ENCODE data around the gene PAOX. TPM values are rescaled to one million over a fixed set of nuclear protein-coding genes. Genes with fewer than 3 reads are reported as not detected.
A peak's percentile ranks its signal among the peaks of the same experiment; 100 is the strongest.
"Not testable (repeated sequence)": the region's sequence is repeated elsewhere in the genome, so short reads cannot be mapped to it uniquely, and the experiment has no call there.

PAOX gene
- total RNA-seq, 1 experiment from 2014 or later, result 6.7 TPM

DNA sequence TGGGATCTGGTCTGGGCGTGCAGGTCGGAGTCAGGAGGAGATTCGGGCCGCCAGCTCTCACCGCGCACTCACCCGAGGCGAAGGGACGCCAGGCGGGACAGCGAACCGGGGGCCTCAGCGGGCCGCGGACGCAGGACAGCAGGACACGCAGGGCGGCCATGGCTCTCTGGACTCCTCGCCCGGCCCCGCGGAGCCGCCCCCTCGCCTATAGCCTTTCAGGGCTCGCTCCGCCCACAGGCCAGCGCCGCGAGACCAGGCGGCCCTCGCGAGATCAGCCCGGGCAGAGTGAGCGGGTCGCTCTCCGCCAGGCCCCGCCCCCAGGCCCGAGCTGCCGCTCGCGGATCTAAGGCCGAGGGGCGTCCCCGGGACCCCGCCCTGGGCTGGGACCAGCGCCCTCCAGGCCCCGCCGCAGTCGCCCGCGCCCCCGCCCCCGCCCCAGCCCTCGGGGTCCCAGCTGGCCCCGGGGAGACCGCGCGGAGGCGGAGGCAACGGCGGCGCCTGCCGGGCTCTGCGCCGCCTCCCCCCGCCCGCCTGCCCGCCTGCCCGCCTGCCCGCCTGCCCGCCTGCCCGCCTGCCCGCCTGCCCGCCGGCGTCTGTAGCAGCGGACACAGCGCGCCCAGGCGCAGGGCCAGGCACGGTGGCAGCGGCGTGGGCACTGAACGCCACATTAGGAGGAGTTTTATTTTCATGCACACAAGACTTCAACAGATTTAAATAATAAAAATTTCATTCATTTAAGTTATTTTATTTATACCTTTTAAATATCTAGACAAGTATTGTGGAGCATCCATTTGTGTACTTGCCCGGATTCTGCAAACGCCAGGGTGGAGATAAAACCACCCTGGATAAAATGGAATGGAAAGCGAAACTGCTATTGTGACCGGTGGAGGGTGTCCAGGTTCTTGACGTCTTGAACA is 5.6 kb upstream of the PAOX start, which contains the start of gene ECHS1:
Gene ECHS1 (minus strand): TSS at position 181 of the 917 bp plus-strand sequence. CDS start 21 bp downstream, at position 160.
- TF ChIP-seq, protein P1, sequence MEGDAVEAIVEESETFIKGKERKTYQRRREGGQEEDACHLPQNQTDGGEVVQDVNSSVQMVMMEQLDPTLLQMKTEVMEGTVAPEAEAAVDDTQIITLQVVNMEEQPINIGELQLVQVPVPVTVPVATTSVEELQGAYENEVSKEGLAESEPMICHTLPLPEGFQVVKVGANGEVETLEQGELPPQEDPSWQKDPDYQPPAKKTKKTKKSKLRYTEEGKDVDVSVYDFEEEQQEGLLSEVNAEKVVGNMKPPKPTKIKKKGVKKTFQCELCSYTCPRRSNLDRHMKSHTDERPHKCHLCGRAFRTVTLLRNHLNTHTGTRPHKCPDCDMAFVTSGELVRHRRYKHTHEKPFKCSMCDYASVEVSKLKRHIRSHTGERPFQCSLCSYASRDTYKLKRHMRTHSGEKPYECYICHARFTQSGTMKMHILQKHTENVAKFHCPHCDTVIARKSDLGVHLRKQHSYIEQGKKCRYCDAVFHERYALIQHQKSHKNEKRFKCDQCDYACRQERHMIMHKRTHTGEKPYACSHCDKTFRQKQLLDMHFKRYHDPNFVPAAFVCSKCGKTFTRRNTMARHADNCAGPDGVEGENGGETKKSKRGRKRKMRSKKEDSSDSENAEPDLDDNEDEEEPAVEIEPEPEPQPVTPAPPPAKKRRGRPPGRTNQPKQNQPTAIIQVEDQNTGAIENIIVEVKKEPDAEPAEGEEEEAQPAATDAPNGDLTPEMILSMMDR (IDR thresholded peaks at IDR 0.05; ENCODE audit: insufficient read depth in 1 of 2, low read depth in 1 of 2, low read length in 1 of 2, severe bottlenecking in 1 of 2, unreplicated experiment in 1 of 2), result no peak
- peaks cover 34% of the 10 kb centered on the region for H3K36me3 Mint-ChIP-seq (ENCODE audit: insufficient read depth, unreplicated experiment)
- H3K4me3 ChIP-seq (ENCODE audit: low read depth, low read length), result peak within 1 kb of the TSS; percentile 100
- peaks cover 7% of the 10 kb centered on the region for H3K36me3 ChIP-seq (ENCODE audit: control insufficient read depth, insufficient read depth, low read length)
- ChIA-PET POLR2A (interaction anchor here (0.5 to 1.1 kb wide), 4 partner anchors 10 to 21 kb away, joined by 3 to 5 read pairs (median 5); partner anchors contain the start of gene FUOM), CTCF (interaction anchor here (0.6 kb wide), 1 partner anchor 33 kb away, joined by 3 read pairs; no protein-coding TSS in a partner anchor)
- intact Hi-C loops (cut with micrococcal nuclease; ENCODE audit: unreplicated experiment), result loop anchor here (1.0 to 2.0 kb wide), 3 partner anchors 13 to 44 kb away; no protein-coding TSS in a partner anchor
- no peaks in the 10 kb centered on the region for H3K4me1 Mint-ChIP-seq (ENCODE audit: low read depth, unreplicated experiment)
- H3K9me3 ChIP-seq, result no peaks in the 10 kb centered on the region
- H3K4me1 ChIP-seq, result peaks cover 22% of the 10 kb centered on the region
- H3K27ac Mint-ChIP-seq (ENCODE audit: unreplicated experiment), result peak within 1 kb of the TSS; percentile 92
- no TSS peak for BruUV-seq (replicated peaks)
- no peaks in the 10 kb centered on the region for H3K27me3 Mint-ChIP-seq (ENCODE audit: insufficient read depth, unreplicated experiment)
- no peaks in the 10 kb centered on the region for H3K9me3 Mint-ChIP-seq (ENCODE audit: unreplicated experiment)
- H3K27me3 ChIP-seq (replicated peaks; ENCODE audit: control insufficient read depth, insufficient read depth, low read length), result no peaks in the 10 kb centered on the region
- peak; percentile 96 to 100 for DNase-seq
- H3K4me3 Mint-ChIP-seq (ENCODE audit: unreplicated experiment), result peak within 1 kb of the TSS; percentile 87

DNA sequence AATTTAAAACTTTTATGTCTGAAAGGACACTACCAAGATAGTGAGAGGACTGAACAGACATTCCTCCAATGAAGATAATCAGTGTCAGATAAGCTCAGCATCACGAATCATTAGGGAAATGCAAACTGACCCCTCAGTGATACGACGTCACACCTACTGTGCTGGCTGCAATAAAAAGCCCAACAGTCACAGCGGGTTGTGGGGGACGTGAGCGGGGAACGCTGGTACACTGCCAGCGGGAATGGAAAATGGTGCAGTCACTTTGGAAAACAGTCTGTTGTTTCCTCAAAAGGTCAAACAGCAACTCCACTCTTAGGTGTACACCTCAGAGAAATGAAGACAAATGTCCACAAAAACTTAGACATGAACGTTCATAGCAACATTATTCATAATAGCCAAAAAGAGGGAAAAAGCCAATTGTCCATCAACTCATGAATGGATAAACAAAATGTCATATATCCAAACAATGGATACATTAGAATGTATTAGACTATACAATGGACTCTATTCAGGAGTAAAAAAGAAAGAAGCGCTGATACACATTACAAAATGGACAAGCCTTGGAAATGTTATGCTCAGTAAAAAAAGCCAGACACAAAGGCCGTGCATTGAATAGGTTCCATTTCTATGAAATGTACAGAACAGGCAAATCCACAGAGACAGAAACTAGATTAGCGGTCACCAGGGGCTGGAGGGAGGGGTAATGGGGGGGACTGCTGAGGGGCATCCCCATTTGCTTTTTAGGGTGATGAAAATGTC is 3.5 kb upstream of the PAOX start:
- Histone ChIP-seq H3K4me1 (peaks cover 22% of the 10 kb centered on the region), H3K9me3 (no peaks in the 10 kb centered on the region), H3K27me3 (replicated peaks; ENCODE audit: control insufficient read depth, insufficient read depth, low read length) (no peaks in the 10 kb centered on the region), H3K4me3 (ENCODE audit: low read depth, low read length) (no peak overlapping the region), H3K36me3 (ENCODE audit: control insufficient read depth, insufficient read depth, low read length) (no peaks in the 10 kb centered on the region; the same call in 1 of the 2 replicates)
- no peaks in the 10 kb centered on the region for H3K4me1 Mint-ChIP-seq (ENCODE audit: low read depth, unreplicated experiment)
- no peaks in the 10 kb centered on the region for H3K27me3 Mint-ChIP-seq (ENCODE audit: insufficient read depth, unreplicated experiment)
- BruUV-seq (replicated peaks), result no TSS peak
- H3K36me3 Mint-ChIP-seq (ENCODE audit: insufficient read depth, unreplicated experiment), result peaks cover 15% of the 10 kb centered on the region
- H3K4me3 Mint-ChIP-seq (ENCODE audit: unreplicated experiment), result no peak overlapping the region
- CTCF ChIA-PET, result no interaction called here
- intact Hi-C loops (cut with micrococcal nuclease; ENCODE audit: unreplicated experiment), result loop anchor here (5.0 kb wide), 1 partner anchor 68 kb away; the partner anchor contains the start of genes TUBGCP2 and ZNF511
- no peak overlapping the region for H3K27ac Mint-ChIP-seq (ENCODE audit: unreplicated experiment)
- no peak for DNase-seq
- TF ChIP-seq, protein P1 (IDR thresholded peaks at IDR 0.05; ENCODE audit: insufficient read depth in 1 of 2, low read depth in 1 of 2, low read length in 1 of 2, severe bottlenecking in 1 of 2, unreplicated experiment in 1 of 2), result no peak
- POLR2A ChIA-PET, result no interaction called here
- H3K9me3 Mint-ChIP-seq (ENCODE audit: unreplicated experiment), result no peaks in the 10 kb centered on the region

DNA sequence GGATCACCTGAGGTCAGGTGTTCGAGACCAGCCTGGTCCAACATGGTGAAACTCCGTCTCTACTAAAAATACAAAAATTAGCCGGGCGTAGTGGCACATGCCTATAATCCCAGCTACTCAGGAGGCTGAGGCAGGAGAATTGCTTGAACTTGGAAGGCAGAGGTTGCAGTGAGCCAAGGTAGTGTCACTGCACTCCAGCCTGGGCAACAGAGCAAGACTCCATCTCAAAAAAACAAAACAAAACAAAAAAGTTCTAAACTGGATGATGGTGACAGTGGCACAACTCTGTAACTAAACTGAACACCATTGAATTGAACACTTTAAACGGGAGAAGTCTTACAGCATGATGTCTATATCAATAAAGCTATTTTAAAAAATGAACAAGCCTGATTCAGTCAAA is 2.9 kb upstream of the PAOX start:
- H3K36me3 Mint-ChIP-seq (ENCODE audit: insufficient read depth, unreplicated experiment); BruUV-seq (replicated peaks); H3K27ac Mint-ChIP-seq (ENCODE audit: unreplicated experiment); CTCF ChIA-PET; H3K27me3 ChIP-seq (replicated peaks; ENCODE audit: control insufficient read depth, insufficient read depth, low read length); POLR2A ChIA-PET; H3K4me1 Mint-ChIP-seq (ENCODE audit: low read depth, unreplicated experiment); DNase-seq; H3K36me3 ChIP-seq (ENCODE audit: control insufficient read depth, insufficient read depth, low read length); H3K4me3 ChIP-seq (ENCODE audit: low read depth, low read length); H3K27me3 Mint-ChIP-seq (ENCODE audit: insufficient read depth, unreplicated experiment); H3K9me3 ChIP-seq; H3K9me3 Mint-ChIP-seq (ENCODE audit: unreplicated experiment): not testable (repeated sequence)
- intact Hi-C loops (cut with micrococcal nuclease; ENCODE audit: unreplicated experiment), result loop anchor here (5.0 kb wide), 1 partner anchor 69 kb away; the partner anchor contains the start of genes TUBGCP2 and ZNF511
- H3K4me3 Mint-ChIP-seq (ENCODE audit: unreplicated experiment), result peak overlapping the region; percentile 81
- H3K4me1 ChIP-seq, result peaks cover 22% of the 10 kb centered on the region
